Suprapubic skin (tissue), 3 donors: ENCODE results near the gene COL6A1.

Experiments used
- EP300 ChIP-seq: sonication (generic); formaldehyde crosslinking; IDR thresholded peaks from one replicate; pipeline ENCODE4 v1.6.1; 2017; ENCODE audit warnings: antibody characterized with exemption
- POLR2A ChIP-seq, 2 donors: fragments of 450-650 bp; IDR thresholded peaks; one replicate each; pipeline ENCODE4 v1.6.1; 2017; ENCODE audit warnings: antibody characterized with exemption in 2 of 2, mild to moderate bottlenecking in 2 of 2, moderate library complexity in 2 of 2
- TF ChIP-seq, protein P1 (sequence below), 2 donors: fragments of 200-600 bp in 1 of 2; fragments of 450-650 bp in 1 of 2; sonication (generic) in 1 of 2; IDR thresholded peaks; one replicate each; pipeline ENCODE4 v1.5.1; 2016 to 2019; ENCODE audit warnings: antibody characterized with exemption in 2 of 2, mild to moderate bottlenecking in 1 of 2, moderate library complexity in 1 of 2

DNA sequence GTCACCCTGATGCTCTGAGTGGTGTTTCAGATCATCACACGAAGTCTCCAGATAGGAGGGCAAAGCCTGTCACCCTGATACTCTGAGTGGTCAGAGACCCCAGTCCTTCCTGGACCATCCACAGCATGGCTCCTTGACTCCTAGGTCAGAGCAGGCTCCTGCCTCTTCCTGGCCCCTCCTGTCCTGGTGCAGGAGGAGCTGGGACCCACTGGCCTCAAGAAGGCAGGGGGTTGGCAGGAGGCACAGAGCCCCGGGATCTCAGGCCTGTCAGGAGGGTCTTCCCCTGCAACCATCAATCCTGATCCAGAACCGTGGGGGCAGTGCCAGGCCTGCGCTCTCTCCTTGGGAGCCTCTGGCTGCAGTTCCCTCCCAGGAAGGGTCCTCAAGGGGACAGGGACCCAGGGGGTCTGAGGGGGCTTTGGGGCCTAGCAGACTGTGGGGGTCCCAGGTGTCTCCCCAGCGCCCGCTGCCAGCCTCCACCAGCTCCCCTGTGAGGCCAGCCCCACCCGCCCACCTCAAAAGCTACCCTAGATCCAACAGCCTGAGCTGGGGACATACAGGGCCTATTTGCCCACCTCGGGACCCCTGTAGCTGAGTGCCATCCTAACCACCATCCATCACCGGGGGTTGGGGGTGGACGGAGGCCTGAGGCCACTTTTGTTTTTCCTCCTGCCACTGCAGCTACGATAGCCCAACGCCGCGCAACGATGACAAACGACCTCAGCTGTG is 27.5 kb downstream of the COL6A1 start:
- TF ChIP-seq, protein P1, sequence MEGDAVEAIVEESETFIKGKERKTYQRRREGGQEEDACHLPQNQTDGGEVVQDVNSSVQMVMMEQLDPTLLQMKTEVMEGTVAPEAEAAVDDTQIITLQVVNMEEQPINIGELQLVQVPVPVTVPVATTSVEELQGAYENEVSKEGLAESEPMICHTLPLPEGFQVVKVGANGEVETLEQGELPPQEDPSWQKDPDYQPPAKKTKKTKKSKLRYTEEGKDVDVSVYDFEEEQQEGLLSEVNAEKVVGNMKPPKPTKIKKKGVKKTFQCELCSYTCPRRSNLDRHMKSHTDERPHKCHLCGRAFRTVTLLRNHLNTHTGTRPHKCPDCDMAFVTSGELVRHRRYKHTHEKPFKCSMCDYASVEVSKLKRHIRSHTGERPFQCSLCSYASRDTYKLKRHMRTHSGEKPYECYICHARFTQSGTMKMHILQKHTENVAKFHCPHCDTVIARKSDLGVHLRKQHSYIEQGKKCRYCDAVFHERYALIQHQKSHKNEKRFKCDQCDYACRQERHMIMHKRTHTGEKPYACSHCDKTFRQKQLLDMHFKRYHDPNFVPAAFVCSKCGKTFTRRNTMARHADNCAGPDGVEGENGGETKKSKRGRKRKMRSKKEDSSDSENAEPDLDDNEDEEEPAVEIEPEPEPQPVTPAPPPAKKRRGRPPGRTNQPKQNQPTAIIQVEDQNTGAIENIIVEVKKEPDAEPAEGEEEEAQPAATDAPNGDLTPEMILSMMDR (IDR thresholded peaks at IDR 0.05) = no peak
- TF ChIP-seq EP300 (no peak), POLR2A (IDR thresholded peaks at IDR 0.05) (no peak)
